ENCODE results near the gene CD46.
A peak's percentile ranks its signal among the peaks of the same experiment; 100 is the strongest.
"Not testable (repeated sequence)": the region's sequence is repeated elsewhere in the genome, so short reads cannot be mapped to it uniquely, and the experiment has no call there.

Gene CD46

DNA sequence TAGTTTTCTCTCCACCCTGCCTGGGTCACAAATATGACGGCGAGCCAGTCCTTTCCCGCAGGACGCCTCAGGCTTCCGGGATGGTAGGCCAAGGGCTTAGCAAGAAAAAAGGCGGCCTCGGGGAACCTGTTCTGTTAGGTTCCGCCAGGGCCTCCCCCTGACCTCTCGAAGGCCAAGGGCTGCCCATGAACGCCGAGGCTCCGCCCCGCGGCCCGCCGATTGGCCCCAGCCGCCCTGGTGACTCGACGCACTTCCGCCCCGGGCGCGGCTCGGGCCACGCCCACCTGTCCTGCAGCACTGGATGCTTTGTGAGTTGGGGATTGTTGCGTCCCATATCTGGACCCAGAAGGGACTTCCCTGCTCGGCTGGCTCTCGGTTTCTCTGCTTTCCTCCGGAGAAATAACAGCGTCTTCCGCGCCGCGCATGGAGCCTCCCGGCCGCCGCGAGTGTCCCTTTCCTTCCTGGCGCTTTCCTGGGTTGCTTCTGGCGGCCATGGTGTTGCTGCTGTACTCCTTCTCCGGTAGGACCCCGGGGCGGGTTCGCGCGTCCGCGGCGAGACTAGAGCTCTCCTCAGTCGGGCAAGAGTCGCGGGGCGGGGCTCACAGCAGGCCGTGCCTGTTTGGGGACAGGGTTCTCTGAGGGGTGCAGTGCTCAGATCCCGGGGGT lies at the start of gene CD46:
TSS of gene CD46 (plus strand) at position 265 of the 666 bp plus-strand sequence. CDS start at position 424, 159 bp downstream.
- peak; percentile 96 for DNase-seq (ENCODE audit: low read depth)

DNA sequence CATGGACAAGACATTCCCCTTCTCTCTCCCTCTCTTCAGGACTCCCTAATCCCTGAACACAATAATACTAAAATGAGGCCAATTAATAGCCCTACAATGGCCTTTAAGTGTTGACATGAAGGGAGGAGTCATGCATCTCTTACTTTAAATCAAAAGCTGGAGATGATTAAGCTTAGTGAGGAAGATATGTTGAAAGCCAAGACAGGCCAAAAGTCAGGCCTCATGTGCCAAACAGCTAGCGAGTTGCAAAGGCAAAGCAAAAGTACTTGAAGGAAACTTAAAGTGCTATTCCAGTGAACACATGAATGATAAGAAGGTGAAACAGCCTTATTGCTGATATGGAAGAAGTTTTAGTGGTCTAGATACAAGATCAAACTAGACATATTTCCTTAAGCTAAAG lies 49.5 kb upstream of the CD46 start:
- no peak for DNase-seq (ENCODE audit: low read depth)

DNA sequence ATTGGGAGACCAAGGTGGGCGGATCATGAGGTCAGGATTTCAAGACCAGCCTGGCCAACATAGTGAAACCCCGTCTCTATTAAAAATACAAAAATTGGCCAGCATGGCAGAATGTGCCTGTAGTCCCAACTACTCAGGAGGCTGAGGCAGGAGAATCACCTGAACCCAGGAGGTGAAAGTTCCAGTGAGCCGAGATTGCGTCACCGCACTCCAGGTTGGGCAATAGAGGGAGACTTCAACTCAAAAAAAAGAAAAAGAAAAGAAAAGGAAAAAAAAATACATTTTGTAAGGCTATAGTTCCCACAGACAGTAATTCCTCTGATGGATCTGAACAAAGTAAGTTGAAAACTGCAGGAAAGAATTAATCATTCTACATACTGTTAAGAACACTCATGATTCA lies 48.1 kb upstream of the CD46 start:
- no peak for DNase-seq (ENCODE audit: low read depth)

DNA sequence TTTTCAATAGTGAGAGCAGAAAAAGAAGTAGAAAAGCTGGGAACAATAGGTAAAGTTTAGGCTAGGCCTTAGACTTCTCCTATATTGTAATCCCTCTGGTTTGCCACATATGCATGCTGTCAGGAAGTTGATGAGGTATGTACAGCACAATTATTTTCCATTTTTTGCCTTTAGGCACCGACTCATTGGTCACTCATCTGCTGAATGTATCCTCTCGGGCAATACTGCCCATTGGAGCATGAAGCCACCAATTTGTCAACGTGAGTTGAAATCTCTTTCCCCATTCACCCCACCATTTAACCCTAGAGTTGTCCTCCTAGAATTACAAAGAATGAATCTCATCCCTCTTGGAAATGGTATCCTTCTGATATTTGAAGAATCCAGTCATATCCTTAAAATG lies 43.9 kb upstream of the CD46 start:
- not testable (repeated sequence) for DNase-seq (ENCODE audit: low read depth)

DNA sequence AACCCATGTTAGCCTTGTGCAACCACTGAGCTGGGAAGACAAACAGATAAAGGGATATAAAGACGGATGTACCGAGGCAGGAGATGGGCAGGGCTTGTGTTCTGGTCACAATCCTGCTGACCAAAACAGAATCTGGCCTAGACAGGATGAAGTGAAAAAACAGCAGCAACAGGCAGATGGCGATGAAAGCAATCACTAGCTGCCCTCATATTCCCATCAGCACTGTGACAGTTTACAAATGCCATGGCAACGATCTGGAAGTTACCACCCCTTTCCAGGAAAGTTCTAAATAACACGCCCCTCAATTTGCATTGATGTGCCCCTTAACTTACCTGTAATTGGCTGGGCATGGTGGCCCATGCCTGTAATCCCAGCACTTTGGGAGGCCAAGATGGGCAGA lies 40.6 kb upstream of the CD46 start:
- DNase-seq (ENCODE audit: low read depth): no peak

DNA sequence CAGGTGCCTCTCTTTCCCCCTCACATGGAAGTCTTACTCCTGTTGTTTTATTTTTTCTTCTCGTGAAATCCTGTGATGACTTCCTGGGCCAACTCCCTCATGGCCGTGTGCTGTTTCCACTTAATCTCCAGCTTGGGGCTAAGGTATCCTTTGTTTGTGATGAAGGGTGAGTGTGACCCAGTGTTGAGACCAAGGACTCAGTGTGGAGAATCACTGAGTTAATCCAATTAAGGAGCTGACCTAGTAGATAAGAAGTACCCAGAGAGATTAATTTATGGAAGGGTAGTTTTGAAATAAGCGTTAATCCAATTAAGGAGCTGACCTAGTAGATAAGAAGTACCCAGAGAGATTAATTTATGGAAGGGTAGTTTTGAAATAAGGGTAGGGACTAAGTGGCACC lies 39.2 kb upstream of the CD46 start:
- DNase-seq (ENCODE audit: low read depth): not testable (repeated sequence)

DNA sequence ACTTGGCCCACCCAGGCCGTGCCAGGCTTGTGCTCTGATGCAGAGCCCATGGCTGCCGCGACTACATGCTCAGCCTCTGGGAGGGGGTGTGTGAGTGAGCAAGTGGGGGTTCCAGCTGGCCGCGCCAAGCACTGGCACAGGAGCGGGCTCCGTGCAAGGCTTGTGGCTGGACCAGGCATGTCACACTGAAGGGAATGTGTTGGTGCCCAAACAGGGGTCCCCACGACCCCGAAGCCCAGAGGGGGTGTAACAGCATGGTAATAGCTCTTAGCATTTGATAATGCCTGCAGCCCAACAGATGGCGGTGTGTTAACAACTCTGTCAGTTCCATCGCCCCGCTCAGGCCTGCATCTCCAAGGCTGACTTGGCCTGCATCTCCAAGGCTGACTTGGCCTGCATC lies 38.3 kb upstream of the CD46 start:
- no peak for DNase-seq (ENCODE audit: low read depth)

DNA sequence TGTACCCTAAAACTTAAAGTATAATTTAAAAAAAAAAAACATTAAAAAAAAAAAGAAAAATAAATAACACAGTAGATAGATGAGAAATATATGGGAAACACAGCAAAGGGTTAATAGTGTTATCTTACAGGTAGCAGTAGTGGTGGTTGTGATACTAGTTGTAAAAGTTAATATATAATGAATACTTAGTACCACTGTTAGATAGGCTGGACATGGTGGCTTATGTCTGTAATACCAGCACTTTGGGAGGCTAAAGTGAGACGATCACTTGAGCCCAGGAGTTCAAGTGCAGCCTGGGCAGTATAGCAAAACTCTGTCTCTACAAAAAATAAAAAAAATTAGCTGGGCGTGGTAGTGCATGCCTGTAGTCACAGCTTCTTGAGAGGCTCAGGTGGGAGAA lies 32.6 kb upstream of the CD46 start:
- DNase-seq (ENCODE audit: low read depth): no peak

DNA sequence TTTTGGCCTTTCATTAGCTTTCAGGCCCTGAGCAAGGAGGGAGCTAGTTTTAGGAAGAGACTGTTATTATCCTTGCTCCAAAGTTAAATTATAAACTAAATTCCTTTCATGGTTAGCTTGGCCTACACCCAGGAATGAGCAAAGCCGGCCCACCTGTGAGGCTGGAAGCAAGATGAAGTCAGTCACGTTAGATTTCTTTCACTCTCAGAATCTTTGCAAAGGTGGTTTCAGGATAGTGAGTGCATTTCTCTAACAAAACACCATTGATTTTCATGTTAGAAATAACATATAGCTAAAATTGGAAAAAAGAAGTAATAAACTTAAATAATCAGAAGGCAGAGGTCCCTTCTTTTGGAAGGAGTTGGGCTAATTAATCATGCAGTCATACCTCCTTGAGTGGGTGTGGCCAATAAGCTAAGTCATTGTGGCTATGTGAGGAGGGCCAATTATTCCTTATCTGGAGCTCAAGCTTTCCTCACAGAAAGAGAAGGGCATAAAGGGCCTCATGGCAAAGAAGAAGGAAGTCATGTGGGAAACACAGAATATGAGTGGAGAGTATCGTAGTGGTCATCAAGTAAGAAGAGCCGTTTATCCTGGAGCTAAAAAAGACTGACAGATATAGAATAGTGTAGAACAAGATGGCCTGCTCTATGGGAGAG lies 23.5 kb upstream of the CD46 start:
- peak; percentile 87 for DNase-seq (ENCODE audit: low read depth)

DNA sequence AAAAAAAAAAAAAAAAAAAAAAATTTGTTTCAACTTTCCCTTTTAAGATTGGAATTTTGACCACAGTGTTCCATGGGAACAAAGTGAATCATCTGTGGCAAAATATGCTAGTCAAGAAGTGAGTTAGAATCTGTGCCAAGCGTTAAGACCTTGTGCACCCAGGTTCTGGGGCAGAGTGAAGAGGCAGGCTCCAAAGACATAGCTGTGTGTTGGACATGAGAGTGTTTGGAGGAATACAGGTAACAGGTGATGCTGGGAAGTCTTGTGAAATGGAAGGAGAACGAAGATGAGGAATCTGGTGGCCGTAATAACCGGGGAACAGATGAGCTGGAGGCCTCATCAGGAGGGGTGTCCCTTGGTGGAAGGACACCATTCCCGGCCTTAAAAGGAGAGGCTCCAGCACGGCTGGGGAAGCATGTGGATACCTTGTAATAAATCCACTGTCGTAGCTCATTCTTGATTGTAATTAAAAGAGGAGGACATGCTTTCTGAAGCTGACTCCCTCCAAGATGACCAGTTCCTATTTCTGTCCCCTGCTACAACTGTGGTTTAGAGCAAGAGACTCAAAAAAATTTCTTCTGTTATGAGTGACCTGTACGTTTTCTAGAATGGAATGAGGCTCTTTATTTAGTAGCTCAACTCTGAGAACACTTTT lies 14.2 kb upstream of the CD46 start:
- DNase-seq (ENCODE audit: low read depth): not testable (repeated sequence)

DNA sequence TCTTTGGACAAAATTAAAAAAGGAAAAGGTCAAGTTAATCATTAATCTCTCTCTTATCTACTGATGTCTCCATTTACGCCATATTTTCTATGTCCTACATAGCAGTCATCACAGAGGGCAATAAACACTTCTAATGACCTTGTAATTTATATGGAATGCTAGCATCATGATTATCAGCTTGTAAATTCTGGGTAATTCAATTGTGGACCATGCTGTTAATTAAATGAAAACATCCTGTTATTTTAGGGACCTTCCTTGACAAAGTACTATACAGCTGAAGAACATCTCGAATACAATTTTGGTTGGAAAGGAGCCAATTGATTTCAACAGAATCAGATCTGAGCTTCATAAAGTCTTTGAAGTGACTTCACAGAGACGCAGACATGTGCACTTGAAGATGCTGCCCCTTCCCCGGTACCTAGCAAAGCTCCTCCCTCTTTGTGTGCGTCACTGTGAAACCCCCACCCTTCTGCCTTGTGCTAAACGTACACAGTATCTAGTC lies 13.6 kb upstream of the CD46 start:
- DNase-seq (ENCODE audit: low read depth): not testable (repeated sequence)

DNA sequence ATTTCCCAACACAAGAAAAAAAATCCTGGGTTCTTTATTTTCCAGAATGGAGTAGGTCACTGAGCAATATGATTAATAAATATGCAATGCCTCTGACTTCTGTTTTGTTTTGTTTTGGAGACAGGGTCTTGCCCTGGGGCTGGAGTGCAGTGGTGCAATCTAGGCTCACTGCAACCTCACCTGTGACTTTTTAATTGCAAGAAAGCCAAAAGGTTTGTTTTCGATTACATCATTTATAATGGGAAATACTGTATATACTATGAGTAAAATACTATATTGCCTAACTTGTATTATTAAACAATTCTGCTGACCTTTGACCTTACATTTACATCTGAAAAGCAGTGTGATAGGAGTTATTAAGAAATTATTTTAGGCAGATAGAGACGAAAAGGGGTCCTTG lies 11.6 kb upstream of the CD46 start:
- no peak for DNase-seq (ENCODE audit: low read depth)

DNA sequence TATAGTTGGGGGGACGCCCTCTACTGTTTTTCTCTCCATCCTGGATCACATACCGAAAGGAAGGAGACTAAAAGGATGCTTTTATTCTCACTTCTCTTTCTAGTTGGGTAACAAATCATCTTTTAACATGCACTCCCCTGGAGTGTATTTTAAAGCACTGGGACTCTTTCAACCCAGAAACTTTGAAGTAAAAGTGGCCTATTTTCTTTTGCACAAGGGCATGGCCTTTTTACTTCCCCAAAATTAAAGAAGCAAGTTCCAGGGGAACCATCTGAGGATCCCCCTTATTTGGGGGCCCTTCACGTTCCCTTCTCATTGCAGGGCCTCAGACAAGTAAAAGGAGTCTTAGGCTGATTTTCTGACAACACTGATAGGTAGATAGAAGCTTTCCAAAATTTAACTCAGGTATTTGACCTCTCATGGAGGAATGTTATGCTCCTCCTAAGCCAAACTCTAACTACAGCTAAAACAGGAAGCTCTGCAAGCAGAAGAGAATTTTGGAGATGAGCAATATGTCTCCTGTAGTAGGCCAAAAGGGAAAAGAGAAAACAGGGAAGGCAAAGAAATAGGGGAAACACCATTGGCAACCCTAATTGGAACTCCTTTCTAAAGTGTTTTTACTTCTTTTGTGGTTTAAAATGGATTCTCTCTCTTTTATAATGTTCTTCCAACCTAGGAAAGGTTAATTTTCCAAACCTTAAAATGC lies 8.9 kb upstream of the CD46 start:
- DNase-seq (ENCODE audit: low read depth): no peak

DNA sequence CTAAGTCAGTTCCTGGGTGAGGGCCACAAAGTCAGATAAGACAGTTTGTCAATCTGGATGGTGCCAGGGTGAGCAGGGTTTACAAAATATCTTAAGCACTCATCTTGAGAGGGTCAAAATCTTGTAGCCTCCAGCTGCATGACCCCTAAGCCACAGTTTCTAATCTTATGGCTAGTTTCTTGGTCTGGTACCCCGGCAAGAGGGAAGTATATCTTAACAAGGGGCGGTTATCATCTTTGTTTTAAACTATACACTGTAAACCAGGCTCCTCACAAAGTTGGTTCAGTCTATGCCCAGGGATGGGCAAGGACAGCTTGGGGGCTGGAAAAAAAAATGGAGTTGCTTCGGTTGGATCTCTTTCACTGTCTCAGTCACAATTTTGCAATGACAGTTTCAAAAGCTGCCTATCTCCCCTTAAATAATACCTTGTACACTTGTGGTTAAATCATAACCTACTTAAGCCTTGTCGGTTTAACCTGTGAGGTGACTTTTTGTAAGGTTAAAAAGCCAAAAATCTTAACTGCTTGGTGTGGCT lies 7.8 kb upstream of the CD46 start:
- DNase-seq (ENCODE audit: low read depth): no peak

DNA sequence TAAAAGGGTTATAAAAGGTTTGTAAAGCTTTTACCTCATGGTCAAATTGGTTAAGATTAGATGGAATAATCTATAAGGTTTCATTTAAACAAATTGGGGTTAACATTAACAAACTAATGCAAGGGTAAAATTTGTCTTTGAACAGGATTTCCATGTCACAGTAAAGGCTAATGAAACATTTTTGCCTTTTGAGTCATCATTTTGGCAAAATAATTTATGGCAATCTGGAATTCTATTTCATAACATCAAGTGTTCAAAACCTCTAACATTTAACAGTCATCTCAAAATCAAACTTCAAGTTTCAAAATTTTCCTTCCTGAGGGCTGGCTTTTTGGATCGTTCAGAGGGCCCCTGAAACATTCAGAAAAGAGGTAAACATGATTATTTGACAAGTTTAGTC lies 6.6 kb upstream of the CD46 start:
- DNase-seq (ENCODE audit: low read depth): no peak

DNA sequence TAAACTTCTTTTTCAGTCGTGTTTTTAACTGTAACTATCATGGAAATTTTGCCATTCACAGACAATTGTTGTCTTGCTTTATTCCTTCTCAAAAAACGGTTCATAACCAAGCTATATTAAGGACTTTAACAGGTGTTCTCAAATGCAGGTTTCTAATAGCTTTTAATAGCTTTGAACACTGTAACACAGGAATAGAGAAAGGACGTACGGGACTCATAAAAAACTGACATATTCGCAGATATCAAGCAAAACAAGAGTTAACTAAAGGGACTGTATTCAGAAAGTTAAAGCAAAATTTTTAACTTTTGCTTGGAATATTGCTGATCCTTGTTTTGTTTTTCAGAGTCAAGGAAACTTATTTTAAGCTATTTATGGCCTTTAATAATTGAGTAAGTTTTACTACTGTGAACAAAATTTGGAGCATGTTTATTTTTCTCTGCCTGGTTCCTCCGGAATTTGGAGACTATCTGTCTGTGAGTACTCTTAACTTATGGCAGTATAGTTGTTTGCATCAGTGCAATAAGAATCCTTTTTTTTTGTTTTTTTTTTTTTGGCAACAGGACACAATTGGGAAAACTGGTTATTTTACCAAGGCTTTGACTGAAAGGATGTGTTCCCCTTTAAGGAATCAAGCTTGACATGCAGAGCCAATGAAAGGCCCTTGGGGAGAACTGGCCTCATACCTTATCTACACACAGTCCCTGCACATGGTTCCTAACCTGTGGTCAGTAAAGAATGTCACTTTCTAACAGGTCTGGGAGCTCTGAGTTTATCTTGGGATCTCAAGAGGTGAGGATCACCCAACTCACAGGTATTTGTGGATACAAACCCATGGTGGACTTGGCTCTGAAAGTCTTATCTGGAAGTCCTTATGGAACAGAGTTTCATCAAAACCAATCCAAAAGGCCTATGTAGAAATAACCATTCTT lies 5.8 kb upstream of the CD46 start:
- peak; percentile 55 for DNase-seq (ENCODE audit: low read depth)

DNA sequence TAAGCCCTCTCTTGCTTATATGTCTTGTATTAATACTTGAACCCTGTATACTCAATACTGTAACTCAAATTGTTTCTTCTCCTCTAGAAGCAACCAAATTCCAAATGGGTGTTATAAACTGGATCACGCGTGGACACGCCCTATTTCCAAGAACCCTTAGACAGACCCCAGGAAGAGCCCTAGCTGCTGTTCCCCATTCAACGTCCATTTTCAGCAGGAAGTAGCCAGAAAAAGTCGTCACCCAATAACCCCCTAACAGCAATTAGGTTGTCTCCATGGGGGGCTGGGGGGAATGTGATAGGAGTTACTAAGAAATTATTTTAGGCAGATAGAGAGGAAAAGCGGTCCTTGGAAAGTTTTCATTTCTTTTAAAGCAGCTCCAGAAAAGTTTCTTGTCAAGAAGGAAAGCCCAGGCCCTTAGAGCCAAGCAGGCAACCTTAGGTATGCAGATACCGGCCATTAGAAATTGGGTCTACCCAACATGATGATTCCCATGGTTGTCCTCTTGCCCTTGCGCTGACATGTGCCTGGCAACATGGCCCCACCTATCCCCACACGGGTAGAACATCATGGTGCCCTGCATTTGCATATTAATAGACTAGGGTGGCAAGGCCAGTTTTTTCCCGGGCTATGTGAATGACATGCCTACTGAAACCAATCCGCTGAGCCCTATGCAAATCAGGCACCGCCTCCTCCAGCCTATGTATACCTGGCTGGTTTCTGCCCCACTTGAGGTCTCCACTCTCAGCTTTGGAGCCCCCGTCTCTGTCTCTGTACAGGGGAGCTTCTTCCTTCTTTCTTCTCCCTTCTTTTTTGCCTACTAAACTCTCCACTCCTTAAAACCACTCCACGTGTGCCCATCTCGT lies 4.0 kb upstream of the CD46 start:
- DNase-seq (ENCODE audit: low read depth): no peak

DNA sequence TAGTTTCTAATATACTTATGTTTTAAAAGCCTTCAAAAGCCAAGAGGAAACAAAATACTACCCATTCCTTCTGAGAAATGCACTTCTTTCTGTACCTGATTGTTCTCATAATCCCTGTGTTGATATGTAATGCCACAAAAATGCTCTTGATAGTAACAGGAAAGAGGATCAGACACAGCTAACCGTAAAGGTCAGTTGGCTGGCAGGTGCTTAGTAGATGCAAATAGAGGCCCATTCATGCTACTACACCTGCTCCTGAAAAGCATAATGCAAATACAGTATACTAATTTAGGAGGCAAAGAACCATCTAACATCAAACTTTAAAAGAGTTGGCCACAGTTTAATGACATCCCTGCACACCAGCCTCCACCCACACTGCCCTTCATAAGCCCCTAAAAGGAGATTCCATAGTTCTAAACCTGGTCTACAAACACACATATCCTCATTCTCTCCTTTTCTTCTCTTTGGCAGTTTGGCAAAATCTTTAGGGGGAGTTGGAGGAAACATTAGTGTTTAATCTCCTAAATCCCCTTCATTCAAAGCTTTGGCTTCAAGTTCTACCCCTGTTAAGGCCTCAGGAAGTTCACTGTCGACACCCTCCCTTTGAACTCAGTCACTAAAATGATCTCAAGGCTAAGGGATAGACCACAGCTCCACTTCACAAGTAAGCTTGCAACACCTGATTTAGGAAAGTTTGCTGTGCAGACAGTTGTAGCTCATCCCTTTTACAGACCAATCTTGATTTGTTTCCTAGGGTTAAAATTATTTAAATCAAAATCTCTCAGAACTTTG lies 2.9 kb upstream of the CD46 start:
- DNase-seq (ENCODE audit: low read depth): no peak

DNA sequence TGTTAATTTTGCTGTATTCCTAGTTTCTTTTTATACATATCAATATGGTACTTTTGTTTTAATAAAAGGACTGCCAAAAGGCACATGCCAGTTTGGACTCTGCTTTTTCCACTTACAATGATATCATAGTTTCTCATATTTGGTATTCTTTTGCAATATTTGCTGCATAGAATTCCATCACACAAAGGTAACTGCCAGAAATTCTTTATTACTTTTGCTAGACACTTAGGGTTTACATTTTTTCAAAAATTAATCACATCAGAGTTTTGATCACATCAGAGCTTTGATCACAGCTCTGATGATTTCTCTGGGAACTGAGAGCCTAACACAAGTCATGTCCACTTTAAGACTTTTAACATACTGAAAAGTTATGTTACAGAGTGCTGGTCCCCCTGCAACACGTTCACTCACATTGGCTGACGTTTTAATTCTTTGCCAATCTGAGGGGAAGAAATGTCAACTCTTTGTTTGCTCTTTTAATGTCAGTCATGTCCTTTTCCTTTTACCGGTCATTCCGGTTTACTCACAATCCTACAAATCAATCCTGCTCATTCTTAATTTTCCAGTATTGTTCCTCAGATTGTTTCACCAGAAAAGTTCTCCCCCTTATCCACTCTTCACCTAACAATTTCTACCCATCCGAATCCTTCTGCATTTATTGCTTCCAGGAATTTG lies 1.1 kb upstream of the CD46 start:
- no peak for DNase-seq (ENCODE audit: low read depth)

All from CMK (cell line).